ENCODE data around the gene CACNA2D3.
A peak's percentile ranks its signal among the peaks of the same experiment; 100 is the strongest.

CACNA2D3 gene

DNA sequence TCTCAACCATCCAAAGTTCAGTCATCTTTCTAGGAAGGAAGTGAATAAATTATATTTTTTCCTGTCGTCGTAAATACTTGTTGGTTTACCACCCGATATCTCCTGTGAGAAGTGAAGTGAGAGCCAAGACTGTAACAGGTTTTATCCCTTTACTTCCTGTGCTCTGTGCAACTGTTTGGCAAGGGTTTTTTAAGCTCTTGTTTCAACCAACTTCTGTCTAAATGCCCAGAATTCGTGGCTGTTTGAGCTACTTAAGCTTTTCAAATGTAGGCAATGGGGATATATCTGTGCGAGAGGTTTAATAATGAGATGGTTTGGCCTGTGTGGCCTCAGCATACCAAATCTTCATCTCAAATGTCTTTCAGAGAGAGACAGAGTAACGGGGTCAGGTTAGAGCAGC lies 670.8 kb downstream of the CACNA2D3 start:
- no peak for DNase-seq (ENCODE audit: low read depth, low spot score)

DNA sequence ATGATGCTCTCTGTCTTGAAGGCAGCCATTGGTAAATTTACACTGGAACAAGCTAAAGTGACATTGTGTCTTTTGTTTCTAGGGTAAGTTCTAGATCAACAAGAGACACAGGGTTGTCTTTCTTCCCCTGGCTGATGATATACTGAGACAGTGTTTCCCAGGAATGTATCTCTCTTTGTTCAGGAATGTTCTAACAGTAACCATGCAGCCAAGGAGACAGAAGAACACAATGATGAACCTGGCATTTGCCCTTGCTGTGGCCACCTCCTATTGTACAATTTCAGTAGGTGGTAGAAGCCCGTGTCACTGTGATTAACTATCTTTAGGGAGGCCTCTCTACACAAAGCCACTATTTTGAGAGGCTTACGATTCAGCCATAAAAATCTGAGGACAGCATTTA lies 674.8 kb downstream of the CACNA2D3 start:
- no peak for DNase-seq (ENCODE audit: low read depth, low spot score)

DNA sequence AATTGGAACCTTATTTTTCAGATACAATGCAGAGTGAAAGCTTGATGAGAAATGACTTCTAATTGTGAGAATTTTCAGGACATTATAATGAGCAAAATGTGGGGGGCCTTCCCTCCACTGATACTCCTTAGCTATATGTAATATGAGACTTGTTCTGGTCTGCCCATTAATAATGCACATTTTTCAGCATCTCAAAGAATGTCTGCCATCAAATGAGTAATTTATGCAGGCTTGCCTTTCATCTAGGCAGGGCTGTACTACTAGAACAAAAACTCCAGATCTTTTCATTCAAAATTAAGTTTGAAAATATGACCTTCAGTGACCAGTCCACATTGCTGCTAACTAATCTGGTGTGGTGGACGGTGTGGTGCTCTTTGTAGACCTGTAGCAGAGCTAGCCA lies 678.1 kb downstream of the CACNA2D3 start:
- no peak for DNase-seq (ENCODE audit: low read depth, low spot score)

DNA sequence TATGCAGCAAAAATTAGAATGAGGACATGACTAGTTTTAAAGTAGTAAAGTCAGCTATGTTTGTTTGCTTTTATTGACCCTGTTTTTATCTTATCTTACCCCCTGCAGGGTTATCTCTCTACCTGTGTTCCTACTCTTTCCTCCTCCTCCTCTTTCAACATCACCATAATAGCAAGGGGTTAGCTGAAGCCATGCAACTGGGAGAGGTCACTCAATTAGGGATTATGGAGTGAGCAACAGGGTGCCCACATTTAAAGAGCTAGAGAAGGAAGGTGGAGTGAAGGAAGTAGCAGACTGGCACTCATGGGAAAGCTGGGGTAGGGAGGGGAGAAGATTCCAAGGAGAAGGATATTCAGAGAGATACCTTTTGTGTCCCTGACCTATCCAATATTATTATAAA lies 679.6 kb downstream of the CACNA2D3 start:
- no peak for DNase-seq (ENCODE audit: low read depth, low spot score)

DNA sequence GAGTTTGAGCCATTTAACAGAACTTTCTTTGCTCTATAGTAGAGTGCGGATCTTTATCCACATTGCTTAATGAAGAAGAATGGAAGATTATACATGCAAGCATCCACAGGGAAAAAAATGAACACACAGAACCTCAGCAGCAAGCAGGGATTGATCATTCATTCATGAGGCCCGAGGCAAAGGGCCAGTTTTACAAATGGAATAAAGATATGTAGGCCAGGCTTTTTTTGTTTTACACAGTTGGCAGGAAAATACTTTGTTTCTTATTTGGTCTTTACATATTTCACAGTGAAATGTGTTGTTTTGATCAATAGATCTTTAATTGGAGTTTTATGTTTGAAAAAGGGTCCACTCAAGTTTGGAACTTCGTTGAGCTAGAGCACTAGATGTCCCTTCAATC lies 688.0 kb downstream of the CACNA2D3 start:
- no peak for DNase-seq (ENCODE audit: low read depth, low spot score)

DNA sequence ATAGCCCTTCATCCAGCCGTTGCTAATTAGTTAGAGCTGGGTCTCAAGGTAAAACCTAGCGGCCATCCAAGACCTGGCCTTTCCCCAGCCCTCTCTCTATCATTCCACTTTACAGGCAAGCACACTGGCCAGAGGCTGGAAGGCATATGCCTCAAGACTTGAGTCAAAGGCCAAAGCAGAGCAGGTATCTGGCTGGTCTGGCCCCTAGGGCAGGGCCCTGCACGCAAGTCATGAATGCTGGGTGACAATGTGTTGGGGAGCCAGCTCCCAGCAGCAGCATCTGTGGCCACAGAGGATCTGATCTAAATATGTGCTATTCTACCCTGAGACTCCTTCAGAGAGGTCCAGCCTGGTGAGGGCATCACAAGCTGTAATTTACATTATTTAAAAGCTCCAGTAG lies 691.9 kb downstream of the CACNA2D3 start:
- DNase-seq (ENCODE audit: low read depth, low spot score): no peak

DNA sequence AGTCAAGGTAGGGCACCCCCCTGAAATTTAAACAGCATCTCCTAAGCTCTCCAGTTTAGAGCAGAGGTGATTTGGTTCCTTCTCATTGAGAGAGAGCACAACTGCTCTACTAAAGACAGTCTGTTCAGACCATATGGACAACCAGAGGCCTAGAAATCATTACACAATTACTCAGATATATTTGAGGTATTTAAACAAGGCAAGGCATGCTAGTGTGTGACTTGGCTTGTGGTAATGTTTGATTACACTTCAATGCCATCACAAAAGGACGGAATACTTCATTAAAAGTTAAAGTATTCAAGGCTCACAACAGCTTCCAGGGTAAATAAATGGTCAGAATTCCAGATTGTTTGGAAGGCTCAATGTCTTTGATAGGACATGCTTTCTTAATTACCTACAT lies 695.3 kb downstream of the CACNA2D3 start:
- no peak for DNase-seq (ENCODE audit: low read depth, low spot score)

DNA sequence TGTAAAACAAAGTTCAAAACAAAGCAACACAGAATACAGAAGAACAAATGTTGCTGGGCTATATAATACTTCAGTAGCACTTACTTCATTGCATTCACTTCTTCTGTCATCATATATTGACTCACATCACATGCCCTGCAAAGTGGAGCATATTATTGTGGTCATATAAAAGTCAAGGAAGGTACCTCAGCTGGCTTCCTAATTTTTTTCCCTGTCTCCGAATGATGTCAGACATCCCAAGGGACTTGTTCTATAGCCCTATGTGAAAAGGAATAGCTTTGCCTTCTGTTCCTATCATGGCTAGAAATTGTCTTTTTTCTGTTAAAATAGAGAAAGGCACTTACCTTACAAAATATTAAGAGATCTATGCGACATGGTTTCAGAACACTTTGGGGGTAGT lies 696.1 kb downstream of the CACNA2D3 start:
- DNase-seq (ENCODE audit: low read depth, low spot score): no peak

DNA sequence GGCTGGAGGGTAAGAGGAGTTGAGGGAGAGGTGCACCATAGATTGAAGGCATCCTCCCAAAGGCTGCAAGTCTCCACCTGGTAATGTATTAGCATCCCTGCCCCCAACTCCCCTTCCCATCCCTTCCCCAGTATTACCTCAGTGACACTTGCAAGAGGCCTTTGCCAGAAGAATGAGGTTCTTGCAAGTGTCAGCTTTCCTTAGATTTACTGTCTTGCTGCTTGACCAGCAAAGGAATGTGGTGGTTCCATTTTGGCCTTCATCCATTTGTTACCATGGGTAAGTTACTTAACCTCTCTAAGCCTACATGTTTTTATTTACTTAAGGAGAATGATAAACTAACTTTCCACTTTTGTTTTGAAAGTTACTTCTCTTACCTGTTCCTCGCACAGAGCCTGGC lies 696.6 kb downstream of the CACNA2D3 start:
- DNase-seq (ENCODE audit: low read depth, low spot score): no peak

DNA sequence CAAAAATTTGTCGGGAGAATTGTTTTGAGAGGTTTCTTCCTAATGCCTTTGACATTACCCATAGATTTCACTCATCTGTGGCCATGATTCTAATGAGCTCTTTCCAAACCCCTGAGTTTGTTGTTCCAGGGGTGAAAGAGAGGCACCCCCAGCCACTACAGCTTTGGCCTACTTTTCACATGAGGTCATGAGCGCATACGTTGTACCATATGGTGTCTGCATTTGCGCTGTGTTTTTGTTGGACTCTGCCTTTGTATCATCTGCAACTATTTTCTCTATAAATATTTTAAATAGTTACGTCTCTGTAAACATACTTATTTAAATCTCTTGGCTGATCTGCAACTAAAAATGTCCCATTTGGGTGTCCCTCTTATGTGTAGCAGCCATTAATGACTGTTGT lies 697.6 kb downstream of the CACNA2D3 start:
- no peak for DNase-seq (ENCODE audit: low read depth, low spot score)

DNA sequence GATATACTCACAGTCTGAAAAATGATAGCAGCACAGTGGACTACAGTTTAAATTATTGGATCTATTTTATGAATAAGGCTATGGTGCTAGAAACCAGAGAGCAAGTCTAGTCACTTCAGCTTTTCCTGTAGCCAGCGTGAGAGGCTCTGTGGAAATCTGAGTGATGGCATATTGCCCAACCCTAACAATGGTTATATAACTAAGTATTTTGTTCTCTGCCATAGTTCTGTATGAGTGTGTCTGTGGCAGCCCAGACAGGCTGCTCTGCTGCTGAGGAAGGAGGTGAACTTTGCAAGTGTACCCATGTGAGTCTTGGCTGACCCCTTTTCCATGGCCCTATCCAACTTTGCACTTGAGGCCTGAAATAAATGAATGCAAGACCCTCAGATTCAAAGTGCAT lies 699.9 kb downstream of the CACNA2D3 start:
- DNase-seq (ENCODE audit: low read depth, low spot score): no peak

DNA sequence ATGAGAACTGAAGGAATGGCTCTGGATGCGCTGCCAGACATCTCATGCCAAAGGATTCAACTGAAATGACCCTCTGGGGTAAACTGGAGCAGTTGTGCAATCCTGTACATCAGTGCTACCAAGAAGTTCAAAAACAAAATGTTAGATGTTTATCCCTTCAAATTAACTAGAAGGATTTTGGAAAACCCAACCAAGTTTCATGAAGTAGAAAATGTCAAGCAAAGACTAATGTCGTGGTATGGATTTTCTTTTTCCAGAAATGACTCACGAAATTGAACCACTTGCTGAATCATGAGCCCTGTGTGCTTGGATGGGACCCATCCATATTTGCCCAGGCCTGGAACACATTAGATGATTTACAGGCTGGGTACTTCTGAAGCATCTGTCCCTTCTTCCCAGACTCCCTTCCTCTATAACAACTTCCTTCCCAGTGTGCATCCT lies 703.9 kb downstream of the CACNA2D3 start:
- no peak for DNase-seq (ENCODE audit: low read depth, low spot score)

DNA sequence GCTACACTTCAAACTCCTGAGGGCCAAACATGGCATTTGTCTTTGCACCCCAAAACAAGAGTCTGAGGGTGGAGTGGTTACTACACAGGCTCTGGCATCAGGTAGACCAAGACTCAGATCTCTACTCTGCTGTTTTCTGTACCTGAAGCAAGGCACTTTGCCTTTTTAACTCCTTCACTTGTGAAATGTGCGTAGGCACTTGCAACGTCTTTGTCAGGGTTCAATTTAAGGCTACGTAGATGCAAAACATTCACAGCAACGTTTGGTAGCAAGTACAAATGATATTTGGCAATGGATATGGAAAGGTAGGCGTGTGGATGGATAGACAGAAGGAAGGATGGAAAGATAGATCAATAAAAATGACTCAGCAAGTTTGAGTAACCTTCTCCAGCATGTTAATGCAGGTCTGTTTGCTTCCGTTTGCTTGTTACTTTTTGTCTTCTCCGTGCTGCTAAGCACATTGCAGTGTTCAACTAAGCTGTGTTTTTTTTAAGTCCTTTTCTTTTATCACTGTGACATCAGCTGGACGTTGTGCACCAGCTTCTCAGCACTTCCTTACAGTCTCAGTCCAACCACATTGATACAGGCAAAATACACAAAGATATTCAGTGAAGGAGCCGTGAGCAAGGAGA lies 704.8 kb downstream of the CACNA2D3 start:
- DNase-seq (ENCODE audit: low read depth, low spot score): no peak

DNA sequence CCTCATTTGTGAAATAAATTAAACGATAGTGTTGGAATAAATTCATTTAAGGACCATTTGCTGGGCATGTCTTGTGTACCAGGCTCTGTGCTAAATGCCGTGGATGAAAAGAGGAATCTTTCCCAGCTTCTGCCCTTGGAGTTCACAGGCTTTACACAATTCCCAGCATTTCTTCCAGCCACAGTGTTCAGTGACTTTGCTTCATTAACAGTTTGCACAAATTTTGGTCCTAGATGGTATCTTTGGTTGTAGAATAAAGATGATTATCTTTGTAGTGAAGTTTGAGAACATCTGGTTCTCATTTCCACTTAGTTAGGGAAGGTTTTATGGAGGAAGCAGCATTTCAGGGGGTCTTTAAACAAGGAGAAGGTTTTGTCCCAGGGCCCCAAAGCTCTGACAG lies 705.4 kb downstream of the CACNA2D3 start:
- no peak for DNase-seq (ENCODE audit: low read depth, low spot score)

DNA sequence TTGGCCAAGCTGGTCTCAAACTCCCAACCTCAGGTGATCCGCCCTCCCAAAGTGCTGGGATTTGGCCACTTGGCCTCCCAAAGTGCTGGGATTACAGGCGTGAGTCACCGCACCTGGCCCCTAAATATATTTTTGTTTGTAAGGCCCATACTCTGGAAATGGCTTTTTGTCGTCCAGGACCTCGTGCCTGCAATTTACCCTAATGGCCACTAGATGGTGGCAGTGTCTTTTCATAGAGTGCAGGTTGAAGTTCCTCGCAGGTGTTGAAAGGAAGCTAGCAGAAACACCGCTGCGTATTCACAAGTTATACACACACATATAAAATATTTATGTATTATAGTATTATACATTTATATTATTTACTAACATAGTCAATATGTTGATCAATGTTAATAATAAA lies 708.3 kb downstream of the CACNA2D3 start:
- DNase-seq (ENCODE audit: low read depth, low spot score): peak; percentile 47

DNA sequence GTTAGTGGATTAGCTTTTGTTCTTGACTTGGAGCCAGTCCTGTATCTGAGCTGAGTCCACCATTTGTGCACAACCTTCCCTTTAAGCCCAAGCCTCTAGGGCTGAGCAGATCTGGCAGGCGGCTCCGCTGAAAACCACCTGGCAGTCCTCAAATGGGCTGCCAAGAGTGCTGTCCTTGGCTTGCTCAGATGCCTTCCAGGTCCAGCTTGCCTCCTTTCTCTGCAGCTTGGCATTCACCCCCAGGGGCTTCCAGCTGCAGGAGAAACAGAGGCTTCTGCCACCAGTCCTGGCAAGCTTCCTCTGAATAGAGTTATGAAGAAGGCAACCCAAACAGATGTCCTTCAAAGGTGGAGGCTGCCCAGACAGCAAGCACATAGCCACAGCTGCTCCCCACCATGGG lies 708.8 kb downstream of the CACNA2D3 start:
- DNase-seq (ENCODE audit: low read depth, low spot score): no peak

DNA sequence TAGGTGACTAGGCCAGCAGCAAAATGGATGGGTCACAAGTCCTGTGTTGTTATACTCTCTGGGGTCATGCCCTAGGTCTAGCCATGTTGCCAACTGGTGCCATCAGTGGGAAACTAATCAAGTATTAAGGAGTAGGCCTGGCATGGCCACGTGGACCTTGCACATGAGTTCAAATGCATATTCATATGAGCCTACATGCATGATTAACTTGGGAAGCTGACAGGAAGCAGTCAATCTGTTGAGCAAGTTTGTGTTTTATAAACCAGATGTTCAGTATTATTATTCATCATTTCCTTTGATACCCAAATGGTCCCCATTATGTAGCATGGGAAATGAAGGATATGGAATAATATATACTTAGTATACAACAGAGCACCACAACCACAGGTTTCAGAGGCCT lies 710.5 kb downstream of the CACNA2D3 start:
- DNase-seq (ENCODE audit: low read depth, low spot score): no peak

DNA sequence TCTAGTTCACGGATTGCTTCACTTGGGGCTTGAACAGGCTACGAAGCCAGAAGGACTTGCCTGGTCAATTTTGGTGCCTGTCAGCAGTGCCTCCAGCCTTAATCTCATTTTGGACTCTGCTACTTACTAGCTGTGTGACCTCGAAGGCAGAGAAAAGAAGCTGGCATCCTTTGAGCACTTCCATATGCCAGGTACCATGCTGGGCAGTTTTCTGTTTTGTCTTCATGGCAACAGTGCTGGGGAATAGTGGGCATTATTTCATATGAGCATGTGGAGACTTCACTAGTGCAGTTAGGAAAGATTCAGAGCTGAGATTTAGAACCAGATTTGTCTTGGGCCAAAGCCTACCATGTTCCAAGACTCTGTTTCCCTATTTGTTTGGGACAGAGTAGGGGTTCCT lies 713.3 kb downstream of the CACNA2D3 start:
- no peak for DNase-seq (ENCODE audit: low read depth, low spot score)

DNA sequence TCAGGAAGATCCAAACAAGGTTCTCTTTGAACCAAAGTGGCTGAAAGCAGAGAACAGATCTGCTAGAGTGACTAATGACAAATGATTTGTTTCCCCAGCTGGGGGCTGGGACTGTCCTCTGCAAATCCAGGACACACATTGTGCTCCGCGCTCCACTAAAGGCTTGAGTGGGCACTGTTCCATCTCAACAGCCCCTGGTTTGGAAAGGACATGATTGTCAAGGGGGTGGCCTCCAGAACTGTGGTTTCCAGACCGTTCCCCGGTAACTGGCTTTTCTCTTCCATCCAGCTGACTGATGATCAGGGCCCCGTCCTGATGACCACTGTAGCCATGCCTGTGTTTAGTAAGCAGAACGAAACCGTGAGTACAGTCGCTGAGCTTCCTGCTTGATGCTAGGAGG lies 714.5 kb downstream of the CACNA2D3 start:
- no peak for DNase-seq (ENCODE audit: low read depth, low spot score)

DNA sequence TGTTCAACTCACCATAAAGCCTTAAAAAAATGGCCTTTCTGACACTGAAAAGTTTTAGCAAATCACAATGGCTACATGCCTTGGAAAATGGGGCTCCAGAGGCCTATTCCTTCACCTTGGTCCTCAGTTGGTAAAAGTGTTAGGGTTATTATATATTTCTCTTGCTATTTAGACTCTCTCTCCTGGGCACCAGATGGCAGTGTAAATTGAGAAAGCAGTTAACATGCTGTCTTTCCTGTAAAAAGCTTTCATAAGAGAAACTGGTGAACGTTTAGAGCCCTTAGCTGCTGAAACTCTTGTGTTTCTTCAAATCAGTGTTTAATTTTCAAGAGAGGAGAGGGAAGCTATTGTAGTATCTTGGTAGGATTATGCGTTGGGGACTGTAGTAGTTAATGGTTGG lies 715.6 kb downstream of the CACNA2D3 start:
- DNase-seq (ENCODE audit: low read depth, low spot score): no peak

DNA sequence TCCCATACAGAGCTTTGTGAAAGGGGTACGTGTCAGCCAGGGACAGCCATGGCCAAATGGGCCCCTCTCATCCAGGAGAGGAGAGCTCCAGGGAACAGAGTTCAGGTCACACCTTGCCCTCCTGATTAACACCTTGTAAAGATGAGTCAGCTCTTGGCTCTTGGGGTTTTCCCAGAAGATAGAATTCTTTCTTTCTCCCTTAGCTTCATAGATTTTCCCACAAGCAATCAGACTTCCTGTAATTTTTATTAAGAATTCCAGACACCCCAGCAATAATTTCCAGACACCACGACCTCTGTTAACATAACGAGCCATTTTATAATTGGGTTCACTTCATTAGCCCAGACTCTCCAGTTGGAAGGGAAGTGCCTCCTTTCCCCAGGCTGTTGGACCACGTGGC lies 719.1 kb downstream of the CACNA2D3 start:
- no peak for DNase-seq (ENCODE audit: low read depth, low spot score)

DNA sequence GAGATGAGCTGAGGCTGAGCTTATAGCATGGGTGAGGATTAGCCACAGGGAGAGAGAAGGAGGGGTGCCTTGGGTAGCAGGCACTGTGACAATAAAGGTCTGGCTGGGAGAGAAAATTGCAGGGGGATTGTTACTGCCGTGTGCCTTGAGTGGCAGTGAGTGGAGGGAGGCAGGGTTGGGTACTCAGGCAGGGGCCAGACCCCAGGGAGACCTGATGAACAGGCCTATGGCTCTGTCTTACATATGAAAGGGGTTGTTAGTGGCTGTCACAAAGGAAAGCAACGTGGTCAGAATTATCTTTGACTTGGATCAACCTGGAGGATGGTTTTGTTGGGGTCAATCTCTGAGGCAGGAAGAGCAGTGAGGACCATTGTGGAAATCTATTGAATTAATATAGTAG lies 721.0 kb downstream of the CACNA2D3 start:
- DNase-seq (ENCODE audit: low read depth, low spot score): no peak

DNA sequence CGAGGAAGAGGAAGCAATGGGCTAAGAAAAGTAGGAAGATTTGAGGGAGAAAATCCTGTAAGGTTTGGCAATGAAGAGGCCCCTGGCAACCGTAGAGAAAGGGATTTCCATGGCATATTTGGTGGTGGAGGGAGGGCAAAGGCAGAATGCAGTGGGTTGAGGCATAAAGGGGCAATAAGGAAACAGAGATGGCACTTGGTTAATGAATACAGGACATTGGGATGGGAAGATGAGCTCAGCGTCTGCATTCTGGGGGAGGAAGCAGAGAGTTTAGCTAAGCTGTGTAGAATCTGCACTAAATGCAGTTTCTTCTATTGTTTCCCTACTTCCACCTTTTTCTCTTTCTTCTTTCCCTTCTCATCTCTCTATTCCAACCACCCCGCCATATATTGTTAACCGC lies 721.9 kb downstream of the CACNA2D3 start:
- no peak for DNase-seq (ENCODE audit: low read depth, low spot score)

DNA sequence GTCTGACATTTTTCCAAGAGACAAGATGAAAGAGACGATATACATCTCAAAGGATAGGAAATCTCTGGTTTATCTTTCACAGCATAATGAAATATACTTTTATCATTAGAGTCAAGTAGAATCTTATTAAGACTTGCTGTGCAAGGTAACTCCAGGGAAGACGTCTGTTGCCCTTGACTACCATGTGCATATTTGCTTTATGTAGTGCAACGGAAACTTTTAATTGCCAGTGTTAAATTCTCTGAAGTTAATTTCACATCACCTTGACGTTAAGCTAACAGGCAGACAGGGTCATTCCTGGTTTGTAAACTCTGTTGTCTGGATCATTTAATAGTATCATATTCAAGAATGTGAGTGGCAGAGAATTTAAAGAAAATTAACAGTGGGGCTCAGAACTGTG lies 722.7 kb downstream of the CACNA2D3 start:
- no peak for DNase-seq (ENCODE audit: low read depth, low spot score)

Measured in iPS DF 19.7 (cell line).